Measurements from ENCODE around the gene RRP7A.
"Not testable (repeated sequence)": the region's sequence is repeated elsewhere in the genome, so short reads cannot be mapped to it uniquely, and the experiment has no call there.

RRP7A gene, protein sequence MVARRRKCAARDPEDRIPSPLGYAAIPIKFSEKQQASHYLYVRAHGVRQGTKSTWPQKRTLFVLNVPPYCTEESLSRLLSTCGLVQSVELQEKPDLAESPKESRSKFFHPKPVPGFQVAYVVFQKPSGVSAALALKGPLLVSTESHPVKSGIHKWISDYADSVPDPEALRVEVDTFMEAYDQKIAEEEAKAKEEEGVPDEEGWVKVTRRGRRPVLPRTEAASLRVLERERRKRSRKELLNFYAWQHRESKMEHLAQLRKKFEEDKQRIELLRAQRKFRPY

GRCh38 chr22:42519525-42520401 is at the start of gene RRP7A:
Gene RRP7A (minus strand): TSS chr22:42519796. CDS start chr22:42519786, 10 bp downstream.
- DNase-seq: peak in 57 of 58 donors; percentile 29 to 87 (median 69)

DNA sequence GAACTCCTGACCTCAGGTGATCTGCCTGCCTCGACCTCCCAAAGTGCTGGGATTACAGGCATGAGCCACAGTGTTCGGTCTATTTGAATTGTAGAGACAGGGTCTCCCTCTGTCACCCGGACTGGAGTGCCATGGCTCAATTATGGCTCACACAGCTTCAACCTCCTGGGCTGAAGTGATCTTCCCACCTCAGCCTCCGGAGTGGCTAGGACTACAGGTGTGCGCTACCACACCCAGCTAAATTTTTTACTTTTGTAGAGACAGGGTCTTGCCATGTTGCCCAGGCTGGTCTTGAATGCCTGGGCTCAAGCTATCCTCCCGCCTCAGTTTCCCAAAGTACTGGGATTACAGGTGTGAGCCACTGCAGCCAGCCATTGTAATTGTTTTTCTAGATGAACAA is 48.4 kb upstream of the RRP7A start:
- DNase-seq: not testable (repeated sequence)

GRCh38 chr22:42565956-42566355 is 46.4 kb upstream of the RRP7A start:
- no peak for DNase-seq

DNA sequence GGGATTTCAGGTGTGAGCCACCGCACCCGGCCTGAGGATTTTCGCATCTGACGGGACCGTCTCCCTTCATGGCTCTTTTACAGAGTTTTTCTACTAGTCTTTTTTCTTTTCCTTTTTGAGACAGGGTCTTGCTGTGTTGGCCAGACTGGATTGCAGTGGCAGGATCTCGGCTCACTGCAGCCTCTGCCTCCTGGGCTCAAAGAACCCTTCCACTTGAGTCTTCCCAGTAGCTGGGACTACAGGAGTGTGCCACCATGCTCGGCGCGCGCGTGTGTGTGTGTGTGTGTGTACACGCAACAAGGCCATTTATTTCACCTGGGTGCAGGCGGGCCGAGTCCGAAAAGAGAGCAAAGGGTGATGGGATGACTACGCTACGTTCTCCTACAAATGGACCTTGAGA is 45.1 kb upstream of the RRP7A start:
- no peak for DNase-seq

GRCh38 chr22:42563943-42564342 is 44.3 kb upstream of the RRP7A start:
- DNase-seq: not testable (repeated sequence)

- peak in 1 of 58 donors; percentile 15 for DNase-seq
Measured at GRCh38 chr22:42562684-42563083, 43.1 kb upstream of the RRP7A start.

- no peak for DNase-seq
Measured at GRCh38 chr22:42562279-42562678, 42.7 kb upstream of the RRP7A start.

DNA sequence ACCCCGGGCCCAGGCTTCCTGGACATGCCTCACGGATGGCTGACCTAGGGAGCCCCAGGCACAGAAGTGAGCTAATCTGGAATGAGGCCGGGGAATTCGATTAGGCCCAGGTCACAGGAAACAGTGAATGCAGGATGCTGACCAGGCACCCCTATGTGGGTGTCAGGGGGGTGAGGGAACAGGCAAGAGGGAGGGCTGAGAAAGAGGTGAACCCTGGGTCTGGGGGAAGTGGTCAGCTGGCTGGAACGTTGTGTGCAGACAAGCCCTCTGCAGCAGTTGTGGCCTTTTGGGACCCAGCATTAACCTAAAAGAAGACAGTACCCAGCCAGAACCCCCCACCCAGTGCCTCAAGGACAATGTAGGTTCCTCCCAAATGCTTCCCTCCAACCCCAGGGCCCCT is 42.3 kb upstream of the RRP7A start:
- DNase-seq: no peak

DNA sequence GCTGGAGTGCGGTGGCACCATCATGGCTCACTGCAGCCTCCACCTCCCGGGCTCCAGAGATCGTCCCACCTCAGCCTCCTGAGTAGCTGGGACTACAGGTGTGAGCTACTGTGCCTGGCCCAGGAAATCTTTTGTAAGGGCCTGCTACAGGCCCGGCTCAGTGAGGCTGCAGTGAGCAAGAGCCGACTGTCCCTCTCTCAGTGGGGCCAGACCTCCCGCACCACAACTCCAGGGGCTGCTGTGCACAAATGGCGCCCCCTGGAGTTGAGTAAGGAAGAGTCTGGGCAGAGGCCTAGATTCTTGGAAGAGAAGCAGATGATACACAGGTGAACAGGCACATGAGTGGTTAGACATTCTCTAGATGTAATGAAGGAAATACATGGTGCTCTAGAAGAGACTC is 41.2 kb upstream of the RRP7A start:
- no peak for DNase-seq

DNA sequence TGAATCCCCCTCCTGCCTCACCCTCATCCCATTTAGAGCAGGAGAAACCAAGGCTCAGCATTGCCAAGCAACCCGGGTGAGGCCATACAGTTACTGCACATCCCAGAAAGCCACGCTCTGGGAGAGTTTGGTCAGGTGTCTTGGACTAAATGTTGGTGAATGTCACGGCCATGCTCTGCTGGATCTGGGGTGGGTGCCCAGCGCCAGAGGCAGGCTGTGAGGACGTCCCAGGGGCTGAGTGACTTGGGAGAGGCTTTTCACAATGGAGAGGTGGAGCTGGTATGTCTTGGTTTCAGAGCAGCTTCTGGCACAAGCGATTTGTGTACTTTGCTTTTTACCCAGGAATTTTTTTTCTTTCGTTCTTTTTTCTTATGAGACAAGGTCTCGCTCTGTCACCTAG is 40.8 kb upstream of the RRP7A start:
- no peak for DNase-seq

DNA sequence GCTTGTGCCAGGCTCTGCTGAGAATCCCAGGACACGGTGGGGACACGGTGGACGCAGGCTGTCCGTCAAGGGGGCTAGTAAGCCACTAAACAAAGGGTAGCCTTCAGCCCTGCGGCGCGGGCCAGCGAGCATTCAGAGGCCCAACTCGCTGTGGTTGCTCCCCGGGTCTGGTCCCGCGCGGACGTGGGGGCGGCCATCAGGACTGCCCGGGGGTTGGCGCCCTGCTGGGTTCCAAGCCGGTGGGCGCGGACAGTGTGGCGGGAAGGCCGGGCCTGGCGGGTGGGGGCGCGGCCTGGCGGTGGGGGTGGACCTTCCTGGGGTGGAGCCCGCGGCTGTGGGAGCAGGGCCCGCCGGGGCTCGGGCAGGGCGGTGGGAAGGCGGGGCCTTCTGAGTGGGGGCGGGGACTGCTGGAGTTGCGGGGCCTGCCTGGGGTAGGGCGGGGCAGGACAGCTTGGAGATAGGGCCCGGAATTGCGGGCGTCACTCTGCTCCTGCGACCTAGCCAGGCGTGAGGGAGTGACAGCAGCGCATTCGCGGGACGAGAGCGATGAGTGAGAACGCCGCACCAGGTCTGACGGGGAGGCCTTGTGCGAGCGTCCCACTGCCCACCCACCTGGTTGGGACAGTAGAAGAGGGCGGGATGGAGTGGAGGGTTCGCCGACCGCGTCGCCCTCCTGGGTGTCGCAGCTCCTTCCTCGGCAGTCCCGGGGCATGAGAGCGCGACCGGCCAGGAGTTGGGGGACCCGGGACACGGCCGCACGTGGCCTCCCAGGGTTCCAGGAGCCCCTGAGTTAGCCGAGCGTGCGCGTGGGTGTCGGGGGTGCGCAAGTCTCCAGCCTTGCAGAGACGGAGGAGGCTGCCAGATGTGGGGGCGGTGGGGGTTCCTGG is 34.1 kb upstream of the RRP7A start, which contains the start of gene SERHL2:
TSS of gene SERHL2 (plus strand) at position 482 of the 887 bp plus-strand sequence. CDS start at position 547, 65 bp downstream.
- peak in 55 of 58 donors; percentile 7 to 89 (median 67) for DNase-seq

DNA sequence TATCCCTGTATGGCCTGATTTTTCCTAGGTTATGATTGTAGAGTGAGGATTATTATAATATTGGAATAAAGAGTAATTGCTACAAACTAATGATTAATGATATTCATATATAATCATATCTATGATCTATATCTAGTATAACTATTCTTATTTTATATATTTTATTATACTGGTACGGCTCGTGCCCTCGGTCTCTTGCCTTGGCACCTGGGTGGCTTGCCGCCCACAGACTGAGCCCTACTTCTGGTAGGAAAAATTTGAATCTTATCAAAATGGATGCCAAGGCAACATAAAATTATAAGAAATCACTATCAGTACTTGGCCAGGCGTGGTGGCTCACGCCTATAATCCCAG is 32.7 kb upstream of the RRP7A start:
- DNase-seq: not testable (repeated sequence)

DNA sequence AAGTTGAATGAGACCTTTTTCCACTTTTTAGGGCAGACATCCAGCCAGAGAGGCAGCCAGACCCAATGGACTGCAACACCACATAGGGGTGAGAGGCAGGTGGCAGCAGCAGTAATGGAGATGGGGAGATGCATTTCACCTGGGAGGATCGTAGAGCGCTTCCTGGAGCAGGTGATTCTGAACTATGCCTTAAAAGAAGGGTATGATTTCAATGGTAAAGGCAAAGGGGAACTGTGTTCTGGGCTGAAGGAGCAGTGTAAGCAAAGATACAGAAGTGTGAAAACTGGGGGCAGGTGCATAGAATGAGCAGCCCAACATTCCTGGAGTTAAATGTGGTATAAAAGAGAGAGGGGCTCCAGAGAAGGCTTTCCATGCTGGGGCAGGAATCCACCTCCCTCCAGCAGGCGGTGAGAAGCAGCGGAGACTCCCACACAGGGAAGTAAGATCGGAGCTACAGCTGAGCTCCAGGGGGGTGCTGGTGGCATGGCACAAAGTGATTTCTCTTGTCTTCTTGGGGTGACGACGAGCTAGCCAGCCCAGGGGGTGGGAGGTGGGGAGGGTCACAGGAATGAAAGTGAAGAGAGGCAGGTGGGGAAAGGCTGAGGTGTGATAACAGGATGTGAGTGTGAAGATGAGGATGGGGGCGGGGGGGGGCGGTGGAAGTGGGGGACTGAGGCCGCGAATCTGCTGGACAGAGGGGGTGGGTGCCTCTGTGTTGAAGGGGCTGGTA is 29.9 kb upstream of the RRP7A start:
- DNase-seq: no peak

GRCh38 chr22:42548597-42549330 is 29.2 kb upstream of the RRP7A start:
- no peak for DNase-seq

DNA sequence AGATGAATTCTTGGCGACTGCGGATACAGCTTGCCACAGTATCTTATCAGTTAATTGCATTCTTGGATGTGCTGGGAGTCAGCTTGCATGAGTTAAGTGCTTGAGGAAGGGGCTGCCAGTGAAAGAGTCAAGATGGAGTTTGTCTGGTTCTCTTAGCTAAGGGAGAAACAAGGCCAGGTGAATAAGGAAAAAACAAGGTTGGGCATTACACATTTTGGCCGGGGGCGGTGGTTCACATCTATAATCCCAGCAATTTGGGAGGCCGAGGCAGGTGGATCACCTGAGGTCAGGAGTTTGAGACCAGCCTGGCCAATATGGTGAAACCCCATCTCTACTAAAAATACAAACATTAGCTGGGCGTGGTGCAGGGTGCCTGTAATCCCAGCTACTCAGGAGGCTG is 28.5 kb upstream of the RRP7A start:
- DNase-seq: not testable (repeated sequence)

DNA sequence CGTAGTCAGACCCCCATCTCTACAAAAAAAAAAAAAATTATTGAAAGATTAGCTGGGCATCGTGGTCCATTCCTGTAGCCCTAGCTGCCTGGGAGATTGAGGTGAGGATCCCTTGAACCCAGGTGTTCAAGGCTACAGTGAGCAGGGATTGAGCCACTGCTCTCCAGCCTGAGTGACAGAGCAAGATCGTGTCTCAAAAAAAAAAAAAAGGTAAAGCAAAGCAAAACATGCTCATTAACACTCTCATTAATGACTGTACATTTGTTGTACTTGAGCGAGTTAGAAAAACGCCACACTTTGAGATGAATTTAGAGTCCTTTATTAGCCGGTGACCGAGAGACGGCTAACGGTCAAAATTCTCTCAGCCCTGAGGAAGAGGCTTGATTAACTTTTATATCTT is 28.0 kb upstream of the RRP7A start:
- DNase-seq: no peak

DNA sequence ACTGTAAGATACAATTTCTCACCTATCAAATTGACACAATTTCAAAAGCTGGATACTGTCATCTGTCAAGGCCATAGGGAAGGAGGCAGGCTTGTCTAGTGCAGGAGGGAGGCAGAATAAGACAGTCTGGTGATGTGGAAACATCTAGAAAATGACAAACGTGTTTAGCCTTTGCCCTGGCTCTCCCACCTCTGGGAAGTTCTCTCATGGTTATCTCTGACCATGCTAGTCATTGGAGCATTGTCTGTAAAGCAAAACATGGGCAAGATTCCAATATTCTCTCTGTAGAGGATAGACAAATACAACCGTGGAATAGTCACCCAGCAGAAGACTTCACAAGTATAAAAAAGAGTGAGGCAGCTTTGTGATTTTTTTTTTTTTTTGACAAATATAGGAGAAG is 25.1 kb upstream of the RRP7A start:
- DNase-seq: no peak

DNA sequence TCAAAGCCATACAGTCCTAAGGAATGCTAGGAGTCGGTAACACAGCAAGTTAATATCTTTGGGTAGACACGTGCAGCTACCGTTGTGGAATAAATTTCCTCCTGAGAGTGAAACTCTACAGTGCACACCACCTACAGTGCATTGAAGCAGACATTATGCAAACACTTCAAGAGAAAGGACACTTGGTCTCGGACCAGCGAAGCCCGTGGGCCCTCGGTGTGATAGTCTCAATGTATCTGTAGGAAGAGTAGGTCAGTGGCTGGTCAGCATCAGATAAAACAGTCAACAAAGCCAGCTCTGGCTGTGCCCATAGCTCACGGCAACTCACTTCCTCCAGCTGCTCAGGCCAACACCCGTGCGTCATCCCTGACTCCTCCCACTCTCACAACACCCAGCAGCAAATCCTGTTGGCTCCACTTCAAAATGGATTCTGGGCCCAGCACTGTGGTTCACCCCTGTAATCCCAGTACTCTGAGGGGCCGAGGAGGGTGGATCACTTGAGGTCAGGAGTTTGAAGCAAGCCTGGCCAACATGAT is 19.7 kb upstream of the RRP7A start:
- DNase-seq: not testable (repeated sequence)

DNA sequence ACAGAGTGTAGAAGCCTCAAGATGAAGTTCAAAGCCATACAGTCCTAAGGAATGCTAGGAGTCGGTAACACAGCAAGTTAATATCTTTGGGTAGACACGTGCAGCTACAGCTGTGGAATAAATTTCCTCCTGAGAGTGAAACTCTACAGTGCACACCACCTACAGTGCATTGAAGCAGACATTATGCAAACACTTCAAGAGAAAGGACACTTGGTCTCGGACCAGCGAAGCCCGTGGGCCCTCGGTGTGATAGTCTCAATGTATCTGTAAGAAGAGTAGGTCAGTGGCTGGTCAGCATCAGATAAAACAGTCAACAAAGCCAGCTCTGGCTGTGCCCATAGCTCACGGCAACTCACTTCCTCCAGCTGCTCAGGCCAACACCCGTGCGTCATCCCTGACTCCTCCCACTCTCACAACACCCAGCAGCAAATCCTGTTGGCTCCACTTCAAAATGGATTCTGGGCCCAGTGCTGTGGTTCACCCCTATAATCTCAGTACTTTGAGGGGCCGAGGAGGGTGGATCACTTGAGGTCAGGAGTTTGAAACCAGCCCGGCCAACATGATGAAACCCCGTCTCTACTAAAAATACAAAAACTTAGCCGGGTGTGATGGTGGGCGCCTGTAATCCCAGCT is 17.7 kb upstream of the RRP7A start:
- DNase-seq: peak in 1 of 58 donors; percentile 27

All from anterior cingulate cortex (tissue), 58 donors.